Measurements from ENCODE around the gene MMD2.

MMD2 gene

GRCh38 chr7:4951304-4951703, 7.7 kb downstream of the MMD2 start:
- no peak overlapping the region for H2AFZ ChIP-seq (ENCODE audit: low read length)
- H4K20me1 ChIP-seq (ENCODE audit: insufficient read depth, low read length), result no peaks in the 10 kb centered on the region
- H3K27me3 ChIP-seq (ENCODE audit: insufficient read depth, low read length), result peaks cover 3% of the 10 kb centered on the region; the same call in 1 of the 2 replicates
- no peaks in the 10 kb centered on the region for H3K9me2 ChIP-seq (ENCODE audit: low read depth, low read length)
- no peaks in the 10 kb centered on the region for H3K4me1 ChIP-seq (ENCODE audit: insufficient read depth, low read length, severe bottlenecking)
- no peaks in the 10 kb centered on the region for H3F3A ChIP-seq (ENCODE audit: insufficient read depth, low read length)
- H3K4me3 ChIP-seq (ENCODE audit: low read depth, low read length, poor library complexity, severe bottlenecking), result no peak overlapping the region
- H3K9ac ChIP-seq (ENCODE audit: low read length), result no peak overlapping the region
- no peaks in the 10 kb centered on the region for H3K36me3 ChIP-seq (ENCODE audit: insufficient read depth, low read length)
- H3K79me2 ChIP-seq (ENCODE audit: insufficient read depth, low read length), result no peaks in the 10 kb centered on the region
- H3K27ac ChIP-seq (ENCODE audit: low read depth, low read length, poor library complexity, severe bottlenecking), result no peak overlapping the region
- no peaks in the 10 kb centered on the region for H3K9me3 ChIP-seq (ENCODE audit: low read length)
- TF ChIP-seq CTCF (IDR thresholded peaks at IDR 0.05; ENCODE audit: low read length) (no peak), EZH2 (IDR thresholded peaks at IDR 0.05; ENCODE audit: borderline replicate concordance, low read length) (no peak)
- H3K4me2 ChIP-seq (ENCODE audit: low read length), result no peak overlapping the region

GRCh38 chr7:4948402-4948801, 10.6 kb downstream of the MMD2 start:
- H3F3A ChIP-seq (ENCODE audit: insufficient read depth, low read length), result no peaks in the 10 kb centered on the region
- no peak overlapping the region for H3K4me2 ChIP-seq (ENCODE audit: low read length)
- H3K9ac ChIP-seq (ENCODE audit: low read length), result no peak overlapping the region
- H3K9me3 ChIP-seq (ENCODE audit: low read length), result no peaks in the 10 kb centered on the region
- H4K20me1 ChIP-seq (ENCODE audit: insufficient read depth, low read length), result no peaks in the 10 kb centered on the region
- no peaks in the 10 kb centered on the region for H3K27me3 ChIP-seq (ENCODE audit: insufficient read depth, low read length)
- no peaks in the 10 kb centered on the region for H3K4me1 ChIP-seq (ENCODE audit: insufficient read depth, low read length, severe bottlenecking)
- no peaks in the 10 kb centered on the region for H3K36me3 ChIP-seq (ENCODE audit: insufficient read depth, low read length)
- no peak overlapping the region for H3K4me3 ChIP-seq (ENCODE audit: low read depth, low read length, poor library complexity, severe bottlenecking)
- H3K27ac ChIP-seq (ENCODE audit: low read depth, low read length, poor library complexity, severe bottlenecking), result no peak overlapping the region
- TF ChIP-seq EZH2 (IDR thresholded peaks at IDR 0.05; ENCODE audit: borderline replicate concordance, low read length), result no peak
- TF ChIP-seq CTCF (IDR thresholded peaks at IDR 0.05; ENCODE audit: low read length), result no peak
- no peaks in the 10 kb centered on the region for H3K9me2 ChIP-seq (ENCODE audit: low read depth, low read length)
- H2AFZ ChIP-seq (ENCODE audit: low read length), result no peak overlapping the region
- H3K79me2 ChIP-seq (ENCODE audit: insufficient read depth, low read length), result no peaks in the 10 kb centered on the region

GRCh38 chr7:4945949-4946348, 13.0 kb downstream of the MMD2 start:
- Histone ChIP-seq H3K9me3 (ENCODE audit: low read length) (no peaks in the 10 kb centered on the region), H3K4me1 (ENCODE audit: insufficient read depth, low read length, severe bottlenecking) (no peaks in the 10 kb centered on the region), H3K36me3 (ENCODE audit: insufficient read depth, low read length) (no peaks in the 10 kb centered on the region), H4K20me1 (ENCODE audit: insufficient read depth, low read length) (no peaks in the 10 kb centered on the region), H3K4me2 (ENCODE audit: low read length) (no peak overlapping the region), H3K4me3 (ENCODE audit: low read depth, low read length, poor library complexity, severe bottlenecking) (no peak overlapping the region), H3K27me3 (ENCODE audit: insufficient read depth, low read length) (no peaks in the 10 kb centered on the region), H3K79me2 (ENCODE audit: insufficient read depth, low read length) (no peaks in the 10 kb centered on the region), H3K9ac (ENCODE audit: low read length) (no peak overlapping the region), H3K27ac (ENCODE audit: low read depth, low read length, poor library complexity, severe bottlenecking) (no peak overlapping the region), H3K9me2 (ENCODE audit: low read depth, low read length) (no peaks in the 10 kb centered on the region), H3F3A (ENCODE audit: insufficient read depth, low read length) (no peaks in the 10 kb centered on the region), H2AFZ (ENCODE audit: low read length) (no peak overlapping the region)
- TF ChIP-seq CTCF (IDR thresholded peaks at IDR 0.05; ENCODE audit: low read length) (no peak), EZH2 (IDR thresholded peaks at IDR 0.05; ENCODE audit: borderline replicate concordance, low read length) (no peak)
